Erythroblast (primary cell): ENCODE data around the gene STX10.

Source experiments
- GATA1 ChIP-seq: IDR thresholded peaks from 2 replicates; pipeline ENCODE4 v1.6.1; 2011; ENCODE audit warnings: low read depth, mild to moderate bottlenecking, control low read depth, low read length, moderate library complexity
- POLR2A ChIP-seq: IDR thresholded peaks from 2 replicates; pipeline ENCODE4 v1.6.1; 2011; ENCODE audit warnings: mild to moderate bottlenecking, low read length

GRCh38 chr19:13154241-13154778 is 4.1 kb upstream of the STX10 start:
- peak; percentile 59 for TF ChIP-seq POLR2A
- TF ChIP-seq GATA1, result no peak
